Measurements from ENCODE around the gene BID. TPM values are rescaled to one million over a fixed set of nuclear protein-coding genes. Genes with fewer than 3 reads are reported as not detected.
"Not testable (repeated sequence)": the region's sequence is repeated elsewhere in the genome, so short reads cannot be mapped to it uniquely, and the experiment has no call there.

The BID gene
- total RNA-seq, 1 donor from 2014 or later: 10.6 TPM

DNA sequence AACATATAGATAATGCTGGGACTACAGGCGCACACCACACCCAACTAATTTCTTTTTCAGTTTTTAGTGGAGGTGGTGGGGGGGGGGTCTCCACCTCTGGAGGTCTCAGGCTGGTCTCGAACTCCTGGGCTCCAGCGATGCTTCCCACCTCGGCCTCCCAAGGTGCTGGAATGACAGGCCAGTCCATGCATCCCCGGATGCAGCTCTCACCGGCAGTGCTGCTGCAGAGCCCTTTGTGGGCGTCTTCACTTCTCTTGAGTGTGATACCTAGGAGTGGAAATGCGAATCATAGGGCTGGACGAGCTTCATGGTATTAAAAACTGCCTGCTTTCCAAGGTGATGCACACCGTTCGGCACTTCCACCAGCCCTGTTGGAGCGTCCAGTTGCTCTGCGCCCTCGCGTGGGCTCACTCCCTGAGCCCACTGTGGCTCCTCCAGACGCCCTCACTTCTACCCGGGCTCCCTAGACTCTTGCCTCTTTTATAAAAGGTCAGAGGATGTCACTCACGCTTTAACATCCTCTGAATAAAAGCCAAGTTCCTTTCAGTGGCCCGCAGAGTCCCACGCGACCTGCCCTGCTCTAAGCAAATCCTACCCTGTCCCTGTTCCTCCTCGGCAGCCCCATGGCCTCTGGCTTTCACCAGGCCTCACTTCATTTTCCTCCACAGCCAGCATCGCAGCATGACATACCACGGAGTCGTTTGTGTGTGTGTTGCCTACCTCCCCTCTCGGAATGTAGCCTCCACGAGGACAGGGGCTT, 837 bp upstream of the BID start:
- DNase-seq (ENCODE audit: low spot score) (no peak), ATAC-seq (no peak)
- intact Hi-C loops (cut with DNase I): no loop called here

DNA sequence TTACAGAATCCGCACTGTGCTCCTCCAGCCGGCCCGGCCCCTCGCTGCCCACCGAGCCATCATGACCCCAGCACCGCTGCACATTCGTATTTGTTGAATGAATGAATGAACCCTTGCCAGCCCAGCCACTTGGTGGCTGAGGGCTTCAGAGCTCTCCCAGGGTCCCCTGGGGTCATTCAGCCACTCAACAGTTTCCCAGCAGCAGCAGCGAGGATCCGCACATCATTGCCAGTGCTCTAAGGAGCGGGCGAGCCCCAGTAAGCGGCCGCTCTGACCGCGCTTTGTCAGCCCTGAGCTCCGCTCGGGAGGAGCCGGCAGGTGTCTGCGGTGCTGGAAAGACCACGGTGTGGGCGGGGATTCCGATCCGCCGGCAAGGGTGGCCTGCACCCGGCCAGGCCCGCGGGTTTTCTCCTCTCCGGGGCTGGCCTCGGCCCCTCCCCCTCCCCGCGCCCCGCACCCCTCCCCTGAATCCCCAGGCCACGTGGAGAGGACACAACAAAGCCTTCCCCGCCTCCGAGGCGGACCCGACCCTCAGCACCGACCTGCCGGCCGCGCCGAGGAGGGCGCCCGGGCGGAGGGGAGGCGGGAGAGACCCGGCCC, 563 bp downstream of the BID start:
- intact Hi-C loops (cut with DNase I): no loop called here
- no peak for DNase-seq (ENCODE audit: low spot score)
- ATAC-seq: peak; percentile 31

DNA sequence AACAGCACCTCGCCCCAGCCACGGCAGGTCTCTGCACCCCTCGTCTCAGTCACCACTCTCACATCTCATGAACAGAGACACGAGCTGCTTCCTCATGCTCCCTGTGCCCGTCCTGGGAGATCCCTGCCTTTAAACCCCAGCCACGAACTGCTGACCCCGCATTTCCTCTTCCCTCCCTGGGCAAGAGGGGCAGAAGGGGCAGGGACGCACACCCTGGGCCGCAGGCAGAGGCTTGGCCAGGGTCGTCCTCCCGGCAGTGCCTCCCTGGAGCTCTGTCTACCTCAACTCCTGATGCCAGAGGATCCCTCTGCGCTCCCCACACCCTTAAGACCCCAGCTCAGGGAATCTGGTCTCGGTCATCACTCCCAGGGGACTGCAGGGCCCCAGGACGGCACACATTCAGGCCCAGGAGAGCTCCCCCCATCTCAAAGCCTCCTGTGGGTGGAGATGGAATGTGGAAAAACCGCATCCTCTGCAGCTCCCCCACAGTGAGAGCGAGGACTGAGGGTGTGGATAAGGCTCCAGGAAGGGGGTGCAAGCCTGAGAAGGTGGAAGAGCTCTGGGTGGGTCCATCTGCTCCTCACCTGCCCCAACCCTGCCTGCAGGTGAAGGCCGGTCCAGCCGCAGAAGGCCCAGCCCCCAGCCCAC, 1.2 kb downstream of the BID start:
- ATAC-seq (peak; percentile 38), DNase-seq (ENCODE audit: low spot score) (no peak)
- intact Hi-C loops (cut with DNase I): no loop called here

DNA sequence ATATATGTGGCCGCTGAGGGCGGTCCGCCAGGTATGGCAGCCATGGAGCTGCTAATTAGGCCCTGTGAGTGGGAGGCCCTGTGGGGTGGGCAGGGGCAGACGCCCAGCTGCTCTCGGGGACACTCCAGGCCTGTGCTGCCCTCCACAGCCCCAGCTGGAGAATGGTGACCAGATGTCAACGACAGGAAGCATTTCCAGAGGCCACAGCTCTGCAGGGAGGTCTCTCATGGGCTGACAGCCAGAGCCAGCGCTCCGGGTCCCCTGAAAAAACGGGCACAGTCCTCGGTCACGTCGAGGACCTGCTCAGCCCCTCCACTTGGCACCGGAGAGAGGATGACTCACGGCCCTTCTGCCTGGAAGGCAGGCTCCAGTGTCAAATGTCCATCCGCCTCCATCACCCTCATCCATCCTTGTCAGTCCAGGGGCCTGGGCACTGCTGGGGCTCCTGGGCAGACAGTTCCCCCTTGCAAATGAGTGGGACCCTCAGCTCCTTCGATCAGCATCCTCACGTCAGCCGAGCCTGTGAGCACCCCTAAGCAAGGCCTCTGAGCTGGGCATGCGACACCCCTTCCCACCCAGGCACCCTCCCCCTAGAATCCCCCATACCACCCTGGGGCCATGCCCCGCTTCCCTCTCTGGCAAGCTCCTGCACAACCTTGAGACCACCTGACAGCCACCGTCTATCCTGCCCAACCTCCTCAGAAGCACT, 1.9 kb downstream of the BID start:
- DNase-seq (ENCODE audit: low spot score) (no peak), ATAC-seq (no peak)
- intact Hi-C loops (cut with DNase I): no loop called here

DNA sequence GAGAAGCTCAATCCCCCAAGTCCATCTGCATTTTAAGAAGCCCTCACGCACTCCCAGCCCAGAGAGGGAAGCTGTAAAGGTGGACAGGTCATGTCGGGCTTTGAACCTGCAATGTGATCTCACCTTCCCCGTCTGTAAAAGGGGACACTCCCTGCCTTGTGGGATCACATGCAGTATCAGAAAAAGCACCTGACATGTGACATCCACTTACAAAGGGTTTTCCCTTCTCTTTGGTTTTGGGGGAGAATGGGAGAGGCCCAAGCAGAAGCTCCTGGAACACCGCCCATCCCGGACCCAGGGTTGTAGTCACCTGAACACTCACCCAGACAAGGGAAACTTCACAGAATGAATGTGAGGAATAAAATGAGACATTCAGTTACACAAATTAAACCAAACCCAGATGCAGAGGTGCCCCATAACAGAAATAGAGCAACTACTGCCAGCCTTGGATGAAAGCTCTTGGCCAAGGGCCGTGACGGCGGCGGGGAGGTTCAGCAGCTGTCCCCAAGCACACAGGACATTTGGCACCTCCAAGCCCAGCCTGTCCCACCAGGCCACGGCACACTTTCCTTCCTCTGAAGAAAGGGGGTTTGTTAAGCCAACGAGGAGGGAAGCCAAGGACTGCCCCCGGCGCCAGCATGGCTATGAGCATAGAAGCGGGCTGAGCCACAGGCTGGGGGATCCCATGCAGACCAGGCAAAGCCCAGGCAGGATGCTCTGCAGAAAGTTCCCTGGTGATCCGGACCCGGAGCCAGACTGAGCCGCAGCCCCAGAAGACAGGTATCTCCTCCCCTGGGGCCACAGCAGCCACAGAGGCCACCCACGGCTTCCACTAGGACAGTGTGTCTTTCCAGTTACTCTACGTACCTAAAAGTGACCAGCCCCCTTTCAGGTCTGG, 3.8 kb downstream of the BID start:
- DNase-seq (ENCODE audit: low spot score) (no peak), ATAC-seq (no peak)
- intact Hi-C loops (cut with DNase I): no loop called here

DNA sequence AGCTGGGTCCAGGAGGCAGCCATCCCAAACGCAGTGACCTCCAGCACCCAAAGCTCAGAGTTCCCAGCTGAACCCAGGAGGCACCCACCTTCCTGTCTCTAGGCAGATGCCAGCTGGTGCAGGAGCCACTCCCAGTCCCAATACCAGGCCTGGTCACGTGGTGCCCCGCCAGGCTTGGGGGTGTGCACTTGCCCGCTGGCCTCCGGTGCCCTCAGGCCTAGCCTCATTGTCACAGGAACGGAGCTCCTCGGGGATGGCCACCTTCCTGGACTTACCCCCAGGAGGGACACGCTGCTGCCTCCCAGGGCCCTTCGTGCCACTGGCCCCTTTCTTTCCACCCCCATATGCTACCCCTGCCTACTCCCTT, 4.6 kb downstream of the BID start:
- DNase-seq (ENCODE audit: low spot score) (no peak), ATAC-seq (no peak)
- intact Hi-C loops (cut with DNase I): no loop called here

DNA sequence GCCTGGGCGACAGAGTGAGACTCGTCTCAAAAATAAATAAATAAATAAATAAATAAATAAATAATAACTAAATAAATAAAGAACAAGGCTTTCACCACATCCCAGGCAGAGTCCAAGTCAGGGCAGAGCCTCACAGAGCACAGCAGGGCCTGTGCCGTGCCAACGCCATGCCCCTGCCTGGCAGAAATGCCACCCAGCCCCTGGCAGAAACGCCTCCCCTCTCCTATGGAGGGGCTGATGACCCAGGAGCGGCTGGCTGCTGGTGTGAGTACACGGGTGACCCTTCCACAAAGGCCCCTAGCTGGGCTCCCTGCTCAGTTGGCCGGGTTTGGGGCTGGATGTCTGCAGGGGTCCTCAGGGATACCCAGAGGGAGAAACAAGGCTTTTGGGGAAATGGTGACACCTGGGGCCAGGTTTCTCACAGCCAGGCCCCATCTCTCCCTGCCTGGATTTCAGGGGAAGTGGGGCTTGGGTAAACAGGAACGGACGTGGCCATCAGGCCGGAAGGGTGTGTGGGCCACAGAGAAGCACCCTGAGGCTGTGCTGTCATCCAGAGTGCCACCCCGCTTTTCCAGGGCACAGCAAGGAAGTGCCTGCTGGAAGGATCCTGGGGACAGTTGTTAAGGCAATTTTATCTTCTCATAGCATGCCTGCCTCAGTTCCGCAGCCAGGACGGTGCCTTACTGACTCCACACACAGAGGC, 5.1 kb downstream of the BID start:
- ATAC-seq: no peak
- no peak for DNase-seq (ENCODE audit: low spot score)
- intact Hi-C loops (cut with DNase I): no loop called here

DNA sequence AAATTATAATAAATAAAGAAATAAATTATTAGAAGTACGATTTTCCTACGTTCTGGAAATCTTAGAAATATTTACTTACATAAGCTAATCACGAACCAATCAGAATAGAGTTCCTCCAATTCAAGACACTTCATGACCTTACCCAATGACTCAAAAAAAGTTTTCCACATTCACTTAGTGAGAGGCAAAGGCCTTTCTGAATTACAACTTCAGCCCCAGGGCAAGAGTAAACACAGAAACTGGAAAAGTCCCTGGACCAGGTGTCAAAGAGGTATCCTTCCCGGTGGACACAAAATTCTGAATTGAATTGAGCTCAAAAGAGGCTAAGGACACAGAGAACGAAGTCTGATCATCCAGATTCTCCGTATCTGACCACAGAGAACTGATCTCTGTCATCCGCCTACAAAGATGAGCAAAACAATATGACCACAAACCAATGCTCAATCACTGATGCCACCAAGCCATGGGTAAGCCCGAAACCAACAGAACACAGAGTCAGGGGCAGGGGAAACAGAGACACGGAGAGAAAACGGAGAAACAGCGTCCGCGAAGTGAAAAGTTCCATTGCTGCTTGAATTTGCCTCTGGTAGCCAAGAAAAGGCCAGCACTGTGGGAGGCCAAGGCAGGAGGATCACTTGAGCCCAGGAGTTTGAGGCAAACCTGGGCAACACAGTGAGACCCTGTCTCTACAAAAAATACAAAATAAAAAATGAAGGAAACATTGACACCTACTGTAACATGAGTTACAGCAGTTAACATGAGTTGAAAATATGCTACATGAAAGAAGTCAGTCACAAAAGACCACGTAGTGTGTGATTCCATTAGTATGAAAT, 6.8 kb downstream of the BID start:
- no peak for DNase-seq (ENCODE audit: low spot score)
- no peak for ATAC-seq
- intact Hi-C loops (cut with DNase I): no loop called here

DNA sequence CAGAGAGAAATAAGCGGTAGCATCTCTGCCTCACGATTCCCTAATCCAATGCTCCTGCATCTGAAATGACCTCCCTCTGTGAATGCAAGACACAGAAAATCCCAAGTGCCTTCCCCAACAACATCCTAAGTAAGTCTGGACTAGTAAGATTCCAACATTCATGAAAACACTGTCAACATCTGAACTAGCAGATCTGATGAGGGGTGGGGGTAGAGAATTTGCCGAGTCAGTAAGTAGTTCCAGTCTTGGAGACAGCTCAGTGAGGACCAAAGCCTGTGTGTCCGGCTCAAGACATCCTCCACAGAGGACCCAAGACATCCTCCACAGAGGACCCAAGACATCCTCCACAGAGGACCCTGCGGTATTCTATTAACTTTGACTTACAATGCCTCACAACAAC, 9.4 kb downstream of the BID start:
- ATAC-seq; intact Hi-C loops (cut with DNase I); DNase-seq (ENCODE audit: low spot score): not testable (repeated sequence)

DNA sequence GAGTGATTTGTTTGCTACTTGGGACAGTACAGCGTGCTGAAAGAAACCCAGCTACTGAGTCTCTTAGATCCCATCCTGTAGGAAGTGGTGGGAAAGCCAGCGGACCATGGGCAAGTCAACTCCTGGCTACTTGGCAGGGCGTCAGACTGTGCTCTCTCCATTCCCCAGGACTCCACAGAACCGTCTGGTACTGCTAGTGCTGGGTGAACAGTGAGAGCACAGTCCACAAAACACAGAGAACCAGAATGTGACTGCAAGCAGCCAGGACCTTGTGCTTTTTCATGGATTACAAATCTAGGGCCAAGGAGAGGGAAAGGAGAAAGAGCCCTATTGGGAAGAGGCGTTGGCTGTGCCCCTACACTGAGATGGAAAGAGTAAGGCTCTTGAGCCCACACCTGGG, 10.2 kb downstream of the BID start:
- intact Hi-C loops (cut with DNase I): no loop called here
- DNase-seq (ENCODE audit: low spot score) (no peak), ATAC-seq (no peak)

DNA sequence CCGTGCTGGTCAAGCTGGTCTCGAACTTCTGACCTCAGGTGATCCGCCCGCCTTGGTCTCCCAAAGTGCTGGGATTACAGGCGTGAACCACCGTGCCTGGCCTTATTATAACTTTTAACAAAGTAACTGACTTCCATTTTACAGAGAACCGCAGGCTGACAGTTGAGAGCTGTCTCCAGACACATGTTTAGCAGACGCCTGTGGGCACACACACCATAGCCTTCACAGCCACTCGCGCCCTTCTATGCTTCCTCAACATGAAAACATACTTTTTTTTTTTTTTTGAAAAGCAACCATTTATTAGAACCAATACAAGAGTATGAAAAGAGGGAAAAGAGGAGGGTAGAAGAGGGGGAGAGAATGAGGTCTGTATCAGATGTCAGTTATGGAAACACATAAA, 10.8 kb downstream of the BID start:
- intact Hi-C loops (cut with DNase I); DNase-seq (ENCODE audit: low spot score); ATAC-seq: not testable (repeated sequence)

DNA sequence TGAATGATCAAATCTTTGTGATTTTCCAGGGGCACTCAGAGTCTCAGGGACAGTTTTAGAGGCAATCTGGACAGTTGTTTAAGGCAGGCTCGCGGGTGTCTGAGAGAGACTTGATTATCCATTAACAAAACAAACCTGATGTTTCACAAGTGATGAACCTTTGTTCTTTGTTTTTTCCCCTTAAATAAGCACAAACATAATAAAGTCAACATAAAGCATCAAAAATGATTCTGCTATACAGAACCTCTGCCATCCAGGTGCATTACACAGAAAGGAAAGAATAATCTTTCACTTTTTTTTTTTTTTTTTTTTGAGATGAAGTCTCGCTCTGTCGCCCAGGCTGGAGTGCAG, 13.2 kb downstream of the BID start:
- intact Hi-C loops (cut with DNase I): no loop called here
- DNase-seq (ENCODE audit: low spot score): no peak
- ATAC-seq: no peak

DNA sequence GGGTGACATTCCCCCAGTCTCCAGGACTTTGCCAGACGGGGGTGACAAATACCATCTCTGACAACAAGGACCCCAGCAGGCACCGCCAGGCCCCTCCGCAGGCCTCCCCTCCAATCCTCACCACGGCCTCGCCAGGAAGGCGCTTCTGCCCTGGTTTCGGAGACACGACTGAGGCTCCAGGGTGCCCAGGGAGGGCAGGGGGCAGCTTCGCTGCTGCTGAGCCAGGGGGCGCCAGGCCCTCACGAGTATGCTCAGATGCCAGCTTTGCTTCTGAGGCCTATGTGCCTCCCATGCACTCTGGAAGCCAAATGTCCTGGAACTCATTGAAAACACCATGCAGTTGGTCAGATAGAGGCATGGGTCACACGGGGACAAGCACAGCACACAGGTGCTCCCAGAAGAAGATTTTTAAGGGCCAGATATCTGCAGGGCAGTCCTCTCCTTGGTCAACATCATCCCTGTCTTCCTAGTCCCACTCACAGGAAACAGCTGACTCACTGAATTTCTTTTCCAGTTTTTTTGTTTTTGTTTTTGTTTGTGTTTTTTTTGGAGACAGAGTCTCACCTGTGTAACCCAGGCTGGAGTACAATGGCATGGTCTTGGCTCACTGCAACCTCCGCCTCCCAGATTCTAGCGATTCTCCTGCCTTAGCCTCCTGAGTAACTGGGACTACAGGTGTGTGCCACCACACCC, 19.9 kb downstream of the BID start:
- DNase-seq (ENCODE audit: low spot score) (no peak), ATAC-seq (no peak)
- intact Hi-C loops (cut with DNase I): no loop called here

DNA sequence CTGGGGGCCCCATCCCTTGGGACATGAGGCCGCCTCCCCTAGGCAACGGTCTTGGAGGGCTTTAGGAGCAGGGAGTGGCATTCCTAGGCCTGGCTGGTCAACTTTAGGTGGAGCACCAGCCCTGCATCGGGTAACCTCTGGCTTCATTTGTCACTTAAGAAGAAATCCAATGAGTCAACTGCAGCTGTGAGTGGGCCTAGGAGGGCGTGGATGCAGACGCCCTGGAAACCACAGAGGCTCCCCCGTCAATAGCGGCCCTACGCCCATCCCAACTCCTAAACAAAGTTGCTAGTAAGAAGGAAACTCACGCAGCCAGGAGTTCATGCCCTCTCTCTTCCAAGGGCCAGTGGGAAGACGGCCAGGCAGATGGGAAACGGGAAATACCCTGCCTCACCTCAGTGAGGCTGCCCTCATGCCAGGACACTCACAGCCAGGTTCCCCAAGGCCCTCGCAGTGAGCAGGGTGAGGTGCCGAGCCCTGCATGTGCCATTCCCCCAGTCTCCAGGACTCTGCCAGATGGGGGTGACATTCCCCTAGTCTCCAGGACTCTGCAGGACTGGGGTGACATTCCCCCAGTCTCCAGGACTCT, 20.8 kb downstream of the BID start:
- ATAC-seq: no peak
- intact Hi-C loops (cut with DNase I): no loop called here
- DNase-seq (ENCODE audit: low spot score): no peak

DNA sequence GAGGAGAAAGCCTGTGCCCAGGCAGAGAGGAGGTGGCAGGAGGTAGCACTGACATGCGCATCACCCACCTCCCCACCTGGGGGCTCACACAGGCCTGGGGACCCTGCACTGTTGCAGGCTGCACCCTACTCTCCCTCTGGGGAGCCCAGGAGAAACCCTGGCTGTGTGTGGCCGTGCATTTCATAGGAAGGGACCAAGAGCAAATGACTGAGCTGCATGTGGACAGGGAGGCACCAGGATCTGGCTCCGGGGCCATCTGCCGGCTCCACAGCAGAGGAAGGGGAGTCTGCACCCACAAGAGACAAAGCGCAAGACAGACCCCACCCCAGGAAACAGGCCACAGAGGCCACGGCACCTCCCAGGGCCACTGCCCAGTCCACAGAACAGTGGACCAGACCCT, 22.7 kb downstream of the BID start:
- ATAC-seq: no peak
- intact Hi-C loops (cut with DNase I): no loop called here
- no peak for DNase-seq (ENCODE audit: low spot score)

DNA sequence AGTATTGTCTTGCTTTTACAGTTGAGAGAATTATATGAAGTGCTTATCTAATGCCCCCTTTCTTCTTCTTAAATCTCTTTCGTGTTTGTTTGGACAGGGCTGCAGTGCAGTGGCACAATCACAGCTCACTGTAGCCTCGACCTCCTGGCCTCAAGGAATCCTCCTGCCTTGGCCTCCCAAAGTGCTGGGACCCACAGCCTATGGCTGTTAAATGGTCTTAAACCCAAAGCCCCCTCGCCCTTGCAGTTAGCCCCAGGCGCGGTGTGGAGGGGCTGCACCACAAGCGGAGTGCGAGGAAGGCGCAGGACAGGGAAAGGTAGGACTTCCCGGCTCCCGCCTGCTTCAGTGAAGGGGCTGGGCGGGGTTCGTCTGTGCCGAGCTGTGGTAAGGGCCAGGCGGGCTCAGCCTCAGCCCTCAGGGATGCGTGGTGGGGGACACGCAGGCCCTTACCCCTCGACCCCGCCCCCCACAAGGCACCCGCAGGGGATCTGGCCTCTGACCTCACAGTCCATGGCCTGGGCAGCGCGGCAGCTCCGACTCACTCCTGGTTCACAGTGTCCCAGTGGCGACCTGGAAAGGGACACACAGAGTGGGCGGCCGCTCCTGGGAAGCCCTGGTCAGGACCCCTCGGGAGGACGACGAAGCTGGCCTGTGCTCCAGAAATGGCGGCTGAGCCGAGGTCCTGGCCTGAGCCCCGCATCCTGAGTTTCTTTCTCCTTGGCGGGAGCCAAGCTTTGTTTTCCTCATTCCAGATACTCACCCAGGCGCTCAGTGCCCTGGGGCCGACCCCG, 24.5 kb downstream of the BID start:
- intact Hi-C loops (cut with DNase I): no loop called here
- DNase-seq (ENCODE audit: low spot score): no peak
- peak; percentile 30 for ATAC-seq
